Neural progenitor cell (in vitro differentiated cells): Measurements from ENCODE around the gene LYZL2. TPM values are rescaled to one million over a fixed set of nuclear protein-coding genes. Genes with fewer than 3 reads are reported as not detected.
"Not testable (repeated sequence)": the region's sequence is repeated elsewhere in the genome, so short reads cannot be mapped to it uniquely, and the experiment has no call there.

Experiments
- DNase-seq: peaks from one replicate; pipeline ENCODE4 v3.0.0-alpha.2; 2016; ENCODE audit warnings: low spot score
- H2AFZ ChIP-seq: fragments of 200-600 bp; sonication (generic); replicated peaks from 2 replicates; pipeline ENCODE4 v1.6.1; 2016; ENCODE audit warnings: antibody characterized with exemption
- H3F3A ChIP-seq: fragments of 200-600 bp; sonication (generic); 2 replicates; pipeline ENCODE4 v1.6.1; 2016; ENCODE audit warnings: antibody characterized with exemption, low read depth
- H3K27ac ChIP-seq: fragments of 200-600 bp; sonication (generic); 2 replicates; pipeline ENCODE4 v1.5.1; 2016; ENCODE audit warnings: mild to moderate bottlenecking
- H3K27me3 ChIP-seq: fragments of 200-600 bp; sonication (generic); 2 replicates; pipeline ENCODE4 v1.6.1; 2016; ENCODE audit warnings: mild to moderate bottlenecking, moderate library complexity
- H3K36me3 ChIP-seq: fragments of 200-600 bp; sonication (generic); 2 replicates; pipeline ENCODE4 v1.5.1; 2016
- H3K4me1 ChIP-seq: fragments of 200-600 bp; sonication (generic); 2 replicates; pipeline ENCODE4 v1.6.1; 2016; ENCODE audit warnings: mixed run types
- H3K4me2 ChIP-seq: fragments of 200-600 bp; sonication (generic); 2 replicates; pipeline ENCODE4 v1.6.1; 2016
- H3K4me3 ChIP-seq: fragments of 200-600 bp; sonication (generic); 2 replicates; pipeline ENCODE4 v1.5.1; 2016
- H3K79me2 ChIP-seq: fragments of 200-600 bp; sonication (generic); 2 replicates; pipeline ENCODE4 v1.6.1; 2016; ENCODE audit warnings: low read depth
- H3K9ac ChIP-seq: fragments of 200-600 bp; sonication (generic); 2 replicates; pipeline ENCODE4 v1.6.1; 2016
- H3K9me3 ChIP-seq: fragments of 200-600 bp; sonication (generic); 2 replicates; pipeline ENCODE4 v1.5.1; 2016; ENCODE audit warnings: low read depth
- H4K20me1 ChIP-seq: fragments of 200-600 bp; sonication (generic); 2 replicates; pipeline ENCODE4 v1.6.1; 2016; ENCODE audit warnings: low read depth
- H3K27ac Mint-ChIP-seq: 3 replicates; pipeline ENCODE4 v1.8.0; 2021; ENCODE audit warnings: mixed read lengths
- H3K27me3 Mint-ChIP-seq: 2 replicates; pipeline ENCODE4 v1.8.0; 2022; ENCODE audit warnings: low read depth, mild to moderate bottlenecking, inconsistent platforms, moderate library complexity, mixed read lengths; ENCODE audit not compliant: insufficient read depth
- H3K36me3 Mint-ChIP-seq: 3 replicates; pipeline ENCODE4 v1.8.0; 2021; ENCODE audit warnings: mixed read lengths
- H3K4me1 Mint-ChIP-seq: 3 replicates; pipeline ENCODE4 v1.8.0; 2021; ENCODE audit warnings: mixed read lengths
- H3K4me3 Mint-ChIP-seq: 3 replicates; pipeline ENCODE4 v1.8.0; 2021; ENCODE audit warnings: mild to moderate bottlenecking, moderate library complexity, mixed read lengths
- H3K9me3 Mint-ChIP-seq: 3 replicates; pipeline ENCODE4 v1.8.0; 2020; ENCODE audit warnings: mixed read lengths
- CTCF ChIP-seq: fragments of 200-600 bp; sonication (generic); IDR thresholded peaks from 2 replicates; pipeline ENCODE4 v1.5.1; 2017; ENCODE audit warnings: antibody characterized with exemption, mild to moderate bottlenecking
- EZH2 ChIP-seq: fragments of 200-600 bp; sonication (generic); IDR thresholded peaks from 2 replicates; pipeline ENCODE4 v1.6.1; 2017; ENCODE audit warnings: antibody characterized with exemption, mild to moderate bottlenecking, moderate library complexity
- EZH2phosphoT487 ChIP-seq: fragments of 200-600 bp; sonication (generic); IDR thresholded peaks from 2 replicates; pipeline ENCODE4 v1.6.1; 2017; ENCODE audit warnings: antibody characterized with exemption
- total RNA-seq: library from RNA; depleted of rRNA; stranded (reverse); fragments of >200 nt; gene quantifications from 2 replicates; pipeline ENCODE4 v1.2.3, GENCODE V29; 2015; ENCODE audit warnings: low replicate concordance

The LYZL2 gene
- total RNA-seq, 1 donor from 2014 or later, result not detected

- H3K79me2 ChIP-seq, result no peaks in the 10 kb centered on the region
- H3K9ac ChIP-seq, result no peak overlapping the region
- TF ChIP-seq CTCF (no peak), EZH2 (no peak), EZH2phosphoT487 (no peak)
- Mint-ChIP-seq H3K36me3 (no peaks in the 10 kb centered on the region), H3K27ac (no peak overlapping the region), H3K9me3 (no peaks in the 10 kb centered on the region), H3K27me3 (no peaks in the 10 kb centered on the region), H3K4me3 (no peak overlapping the region), H3K4me1 (no peaks in the 10 kb centered on the region)
- H3K4me3 ChIP-seq, result no peak overlapping the region
- no peaks in the 10 kb centered on the region for H3F3A ChIP-seq
- no peaks in the 10 kb centered on the region for H3K27me3 ChIP-seq
- DNase-seq, result no peak
- H3K36me3 ChIP-seq, result no peaks in the 10 kb centered on the region
- no peak overlapping the region for H3K4me2 ChIP-seq
- no peaks in the 10 kb centered on the region for H3K9me3 ChIP-seq
- H4K20me1 ChIP-seq, result no peaks in the 10 kb centered on the region
- no peaks in the 10 kb centered on the region for H3K4me1 ChIP-seq
- no peak overlapping the region for H3K27ac ChIP-seq
- H2AFZ ChIP-seq, result no peak overlapping the region
Observed at GRCh38 chr10:30619966-30620365, 9.6 kb downstream of the LYZL2 start.

GRCh38 chr10:30617070-30617469 is 12.5 kb downstream of the LYZL2 start:
- no peaks in the 10 kb centered on the region for H3K27me3 ChIP-seq
- no peak overlapping the region for H2AFZ ChIP-seq
- H3K4me2 ChIP-seq, result no peak overlapping the region
- Mint-ChIP-seq H3K9me3 (no peaks in the 10 kb centered on the region), H3K4me3 (no peak overlapping the region), H3K27ac (no peak overlapping the region), H3K36me3 (no peaks in the 10 kb centered on the region), H3K4me1 (peaks cover 5% of the 10 kb centered on the region), H3K27me3 (no peaks in the 10 kb centered on the region)
- H3K9ac ChIP-seq, result no peak overlapping the region
- no peak for DNase-seq
- no peaks in the 10 kb centered on the region for H4K20me1 ChIP-seq
- H3K4me3 ChIP-seq, result no peak overlapping the region
- no peaks in the 10 kb centered on the region for H3K9me3 ChIP-seq
- no peaks in the 10 kb centered on the region for H3K4me1 ChIP-seq
- no peaks in the 10 kb centered on the region for H3K36me3 ChIP-seq
- no peak overlapping the region for H3K27ac ChIP-seq
- no peaks in the 10 kb centered on the region for H3F3A ChIP-seq
- no peaks in the 10 kb centered on the region for H3K79me2 ChIP-seq
- no peak for TF ChIP-seq EZH2
- no peak for TF ChIP-seq CTCF
- no peak for TF ChIP-seq EZH2phosphoT487

- H3K4me2 ChIP-seq, H3K36me3 Mint-ChIP-seq, H3K9ac ChIP-seq, H3K4me3 ChIP-seq, H3K27ac ChIP-seq, H3K4me3 Mint-ChIP-seq, H3K27me3 ChIP-seq, H3K9me3 ChIP-seq, H3F3A ChIP-seq, H3K4me1 ChIP-seq, DNase-seq, H3K9me3 Mint-ChIP-seq, H3K79me2 ChIP-seq, H3K36me3 ChIP-seq, H2AFZ ChIP-seq, H4K20me1 ChIP-seq, H3K27me3 Mint-ChIP-seq, H3K27ac Mint-ChIP-seq: not testable (repeated sequence)
- peaks cover 14% of the 10 kb centered on the region for H3K4me1 Mint-ChIP-seq
Observed at GRCh38 chr10:30611041-30611440, 18.5 kb downstream of the LYZL2 start.

GRCh38 chr10:30607814-30608213 is 21.7 kb downstream of the LYZL2 start:
- H3K27me3 ChIP-seq, result no peaks in the 10 kb centered on the region
- Mint-ChIP-seq H3K27ac (peak overlapping the region; percentile 13), H3K9me3 (peaks cover 5% of the 10 kb centered on the region), H3K36me3 (peaks cover 5% of the 10 kb centered on the region), H3K4me3 (no peak overlapping the region), H3K4me1 (peaks cover 33% of the 10 kb centered on the region), H3K27me3 (peaks cover 17% of the 10 kb centered on the region)
- no peaks in the 10 kb centered on the region for H4K20me1 ChIP-seq
- H3K9ac ChIP-seq, result no peak overlapping the region
- no peak overlapping the region for H3K4me3 ChIP-seq
- no peaks in the 10 kb centered on the region for H3K9me3 ChIP-seq
- TF ChIP-seq EZH2, result no peak
- no peak for TF ChIP-seq CTCF
- TF ChIP-seq EZH2phosphoT487, result no peak
- no peaks in the 10 kb centered on the region for H3K36me3 ChIP-seq
- peaks cover 4% of the 10 kb centered on the region for H3K4me1 ChIP-seq
- no peaks in the 10 kb centered on the region for H3F3A ChIP-seq
- H3K27ac ChIP-seq, result no peak overlapping the region
- no peak for DNase-seq
- peak overlapping the region; percentile 82 for H2AFZ ChIP-seq
- H3K4me2 ChIP-seq, result no peak overlapping the region
- no peaks in the 10 kb centered on the region for H3K79me2 ChIP-seq
